Esophagus squamous epithelium (tissue), 4 donors: Measurements from ENCODE around the gene FTSJ1.

Experiments
- POLR2A ChIP-seq, 4 donors: fragments of 450-650 bp; IDR thresholded peaks; one replicate each; pipeline ENCODE4 v1.6.1; 2017; ENCODE audit warnings: antibody characterized with exemption in 4 of 4, mild to moderate bottlenecking in 4 of 4, moderate library complexity in 3 of 4
- TF ChIP-seq, protein P1 (sequence below), 6 experiments: fragments of 450-650 bp in 4 of 6; fragments of 200-600 bp in 2 of 6; sonication (generic) in 2 of 6; IDR thresholded peaks; one replicate each; pipeline ENCODE4 v1.5.1; 2016 to 2019; ENCODE audit warnings: antibody characterized with exemption in 6 of 6, mild to moderate bottlenecking in 4 of 6, moderate library complexity in 4 of 6

DNA sequence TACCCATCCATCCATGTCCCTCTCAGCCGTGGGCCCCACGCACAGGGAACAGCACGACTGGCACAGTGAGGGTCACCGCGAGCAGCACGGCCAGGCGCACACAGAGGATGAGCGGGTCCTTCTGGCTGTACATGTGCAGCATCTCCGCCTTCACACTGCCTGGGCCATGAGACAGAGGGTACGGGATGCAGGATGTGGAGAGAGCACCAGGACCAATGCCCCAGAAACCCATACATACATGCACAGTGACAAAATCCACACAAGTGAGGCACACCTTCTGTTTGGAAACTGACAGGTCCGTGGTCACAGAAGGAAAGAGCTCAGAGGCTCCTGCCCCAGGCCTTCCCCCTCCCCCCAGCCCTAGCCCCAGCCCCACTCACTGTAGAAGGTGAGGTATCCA lies 15.4 kb upstream of the FTSJ1 start:
- TF ChIP-seq, protein P1, sequence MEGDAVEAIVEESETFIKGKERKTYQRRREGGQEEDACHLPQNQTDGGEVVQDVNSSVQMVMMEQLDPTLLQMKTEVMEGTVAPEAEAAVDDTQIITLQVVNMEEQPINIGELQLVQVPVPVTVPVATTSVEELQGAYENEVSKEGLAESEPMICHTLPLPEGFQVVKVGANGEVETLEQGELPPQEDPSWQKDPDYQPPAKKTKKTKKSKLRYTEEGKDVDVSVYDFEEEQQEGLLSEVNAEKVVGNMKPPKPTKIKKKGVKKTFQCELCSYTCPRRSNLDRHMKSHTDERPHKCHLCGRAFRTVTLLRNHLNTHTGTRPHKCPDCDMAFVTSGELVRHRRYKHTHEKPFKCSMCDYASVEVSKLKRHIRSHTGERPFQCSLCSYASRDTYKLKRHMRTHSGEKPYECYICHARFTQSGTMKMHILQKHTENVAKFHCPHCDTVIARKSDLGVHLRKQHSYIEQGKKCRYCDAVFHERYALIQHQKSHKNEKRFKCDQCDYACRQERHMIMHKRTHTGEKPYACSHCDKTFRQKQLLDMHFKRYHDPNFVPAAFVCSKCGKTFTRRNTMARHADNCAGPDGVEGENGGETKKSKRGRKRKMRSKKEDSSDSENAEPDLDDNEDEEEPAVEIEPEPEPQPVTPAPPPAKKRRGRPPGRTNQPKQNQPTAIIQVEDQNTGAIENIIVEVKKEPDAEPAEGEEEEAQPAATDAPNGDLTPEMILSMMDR (IDR thresholded peaks at IDR 0.05) = no peak
- TF ChIP-seq POLR2A (IDR thresholded peaks at IDR 0.05) = no peak
